ENCODE results near the gene KLHL41. TPM values are rescaled to one million over a fixed set of nuclear protein-coding genes. Genes with fewer than 3 reads are reported as not detected.
A peak's percentile ranks its signal among the peaks of the same experiment; 100 is the strongest.
"Not testable (repeated sequence)": the region's sequence is repeated elsewhere in the genome, so short reads cannot be mapped to it uniquely, and the experiment has no call there.

The KLHL41 gene
- total RNA-seq, 1 donor from 2014 or later: 0.18 TPM

- DNase-seq (ENCODE audit: low spot score); ATAC-seq: not testable (repeated sequence)
These were observed 61.2 kb downstream of the KLHL41 start for GRCh38 chr2:169570752-169571151.

- ATAC-seq: no peak
- DNase-seq (ENCODE audit: low spot score): no peak
These were observed 62.1 kb downstream of the KLHL41 start for GRCh38 chr2:169571571-169571970.

- ATAC-seq (no peak), DNase-seq (ENCODE audit: low spot score) (no peak)
These were observed 62.7 kb downstream of the KLHL41 start for GRCh38 chr2:169572189-169572588.

GRCh38 chr2:169572821-169573159 lies 63.3 kb downstream of the KLHL41 start:
- DNase-seq (ENCODE audit: low spot score) (no peak), ATAC-seq (no peak)

GRCh38 chr2:169573160-169573973 lies 63.9 kb downstream of the KLHL41 start, which contains the start of gene FASTKD1:
FASTKD1 (minus strand) TSS chr2:169573865; CDS start chr2:169572029, 1,836 bp downstream.
- ATAC-seq: peak; percentile 99
- DNase-seq (ENCODE audit: low spot score): peak; percentile 97

- no peak for DNase-seq (ENCODE audit: low spot score)
- no peak for ATAC-seq
These were observed 64.4 kb downstream of the KLHL41 start for GRCh38 chr2:169573974-169574299.

- not testable (repeated sequence) for ATAC-seq; DNase-seq (ENCODE audit: low spot score)
These were observed 65.0 kb downstream of the KLHL41 start for GRCh38 chr2:169574539-169574938.

- DNase-seq (ENCODE audit: low spot score); ATAC-seq: not testable (repeated sequence)
These were observed 65.8 kb downstream of the KLHL41 start for GRCh38 chr2:169575264-169575663.

Other genes with a start within 250 kb of the KLHL41 start
- gene LRP2, start 147.2 kb upstream of the KLHL41 start, total RNA-seq: 0.91 TPM
- 1.8 TPM for gene BBS5, start 30.2 kb upstream of the KLHL41 start, total RNA-seq
- 10.6 TPM for gene FASTKD1, start 64.2 kb downstream of the KLHL41 start, total RNA-seq
- 23.0 TPM for gene PPIG, start 74.6 kb downstream of the KLHL41 start, total RNA-seq
- gene CFAP210, start 184.7 kb downstream of the KLHL41 start, total RNA-seq: not detected
- 2.1 TPM for gene PHOSPHO2, start 184.8 kb downstream of the KLHL41 start, total RNA-seq
- 6.5 TPM for gene KLHL23, start 224.1 kb downstream of the KLHL41 start, total RNA-seq